ENCODE results near the gene GINM1. TPM values are rescaled to one million over a fixed set of nuclear protein-coding genes. Genes with fewer than 3 reads are reported as not detected.

GINM1 gene
- polyA plus RNA-seq, 1 of the 3 experiments (the other 2 are of a cell fraction): 24.4 TPM

DNA sequence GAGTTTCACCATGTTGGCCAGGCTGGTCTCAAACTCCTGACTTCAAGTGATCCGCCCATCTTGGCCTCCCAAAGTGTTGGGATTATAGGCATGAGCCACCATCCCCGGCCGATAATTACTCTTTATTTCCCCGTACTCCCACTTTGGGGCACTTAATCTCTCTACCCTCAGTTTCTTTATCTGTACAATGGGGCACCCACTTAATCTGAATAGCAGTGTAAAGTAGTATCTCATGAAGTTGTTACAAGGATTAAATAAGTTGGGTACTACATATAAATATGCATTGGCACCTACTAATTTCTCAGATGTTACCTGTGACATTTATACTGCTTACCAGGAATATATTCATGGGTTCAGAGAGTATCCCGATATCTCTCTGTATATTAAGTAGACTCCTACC lies 15.2 kb downstream of the GINM1 start:
- ChIA-PET CTCF (interaction anchor here (1.8 kb wide), 1 partner anchor 11 kb away, joined by 4 read pairs; no protein-coding TSS in a partner anchor), POLR2A (no interaction called here)
- Histone ChIP-seq H3F3A (replicated peaks; ENCODE audit: insufficient read depth) (peaks cover 3% of the 10 kb centered on the region), H3K9ac (no peak overlapping the region), H3K4me1 (ENCODE audit: control insufficient read depth in 1 of 2, insufficient read depth in 2 of 2, low read depth in 1 of 2, low read length in 1 of 2) (no peaks in the 10 kb centered on the region), H3K36me3 (replicated peaks in 1 of 2; ENCODE audit: control insufficient read depth in 1 of 2, insufficient read depth in 2 of 2, low read length in 1 of 2) (peaks cover 18 to 26% of the 10 kb centered on the region in 2 experiments), H3K4me2 (no peak overlapping the region), H3K27ac (ENCODE audit: low read depth in 2 of 2, low read length in 1 of 2) (no peak overlapping the region), H3K79me2 (ENCODE audit: insufficient read depth) (peaks cover 2% of the 10 kb centered on the region; the same call in 1 of the 2 replicates), H2AFZ (ENCODE audit: low read depth) (no peak overlapping the region), H3K27me3 (ENCODE audit: insufficient read depth) (no peaks in the 10 kb centered on the region), H3K4me3 (ENCODE audit: low read depth in 2 of 2, low read length in 1 of 2) (no peak overlapping the region), H4K20me1 (ENCODE audit: insufficient read depth) (no peaks in the 10 kb centered on the region), H3K9me2 (no peaks in the 10 kb centered on the region), H3K9me3 (no peaks in the 10 kb centered on the region)
- no peak for TF ChIP-seq FOXJ3 (CRISPR knock-in tag; IDR thresholded peaks at IDR 0.05)
- no peak for TF ChIP-seq SIN3A (IDR thresholded peaks at IDR 0.05; ENCODE audit: borderline replicate concordance, low read depth, low read length)
- TF ChIP-seq NFIC (IDR thresholded peaks at IDR 0.05; ENCODE audit: borderline replicate concordance): no peak
- TF ChIP-seq, protein P1, sequence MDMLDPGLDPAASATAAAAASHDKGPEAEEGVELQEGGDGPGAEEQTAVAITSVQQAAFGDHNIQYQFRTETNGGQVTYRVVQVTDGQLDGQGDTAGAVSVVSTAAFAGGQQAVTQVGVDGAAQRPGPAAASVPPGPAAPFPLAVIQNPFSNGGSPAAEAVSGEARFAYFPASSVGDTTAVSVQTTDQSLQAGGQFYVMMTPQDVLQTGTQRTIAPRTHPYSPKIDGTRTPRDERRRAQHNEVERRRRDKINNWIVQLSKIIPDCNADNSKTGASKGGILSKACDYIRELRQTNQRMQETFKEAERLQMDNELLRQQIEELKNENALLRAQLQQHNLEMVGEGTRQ (IDR thresholded peaks at IDR 0.05; ENCODE audit: borderline replicate concordance, low read depth, low read length): no peak
- TF ChIP-seq, protein P2, sequence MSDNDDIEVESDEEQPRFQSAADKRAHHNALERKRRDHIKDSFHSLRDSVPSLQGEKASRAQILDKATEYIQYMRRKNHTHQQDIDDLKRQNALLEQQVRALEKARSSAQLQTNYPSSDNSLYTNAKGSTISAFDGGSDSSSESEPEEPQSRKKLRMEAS (IDR thresholded peaks at IDR 0.05; ENCODE audit: low read depth): no peak
- no peak for TF ChIP-seq FOXM1 (IDR thresholded peaks at IDR 0.05; ENCODE audit: low read depth)
- no peak for TF ChIP-seq YY1 (IDR thresholded peaks at IDR 0.05; ENCODE audit: low read depth)
- no peak for TF ChIP-seq GABPA (IDR thresholded peaks at IDR 0.05; ENCODE audit: low read depth)
- TF ChIP-seq GATA2 (CRISPR knock-in tag; IDR thresholded peaks at IDR 0.05): no peak
- TF ChIP-seq, protein P3, sequence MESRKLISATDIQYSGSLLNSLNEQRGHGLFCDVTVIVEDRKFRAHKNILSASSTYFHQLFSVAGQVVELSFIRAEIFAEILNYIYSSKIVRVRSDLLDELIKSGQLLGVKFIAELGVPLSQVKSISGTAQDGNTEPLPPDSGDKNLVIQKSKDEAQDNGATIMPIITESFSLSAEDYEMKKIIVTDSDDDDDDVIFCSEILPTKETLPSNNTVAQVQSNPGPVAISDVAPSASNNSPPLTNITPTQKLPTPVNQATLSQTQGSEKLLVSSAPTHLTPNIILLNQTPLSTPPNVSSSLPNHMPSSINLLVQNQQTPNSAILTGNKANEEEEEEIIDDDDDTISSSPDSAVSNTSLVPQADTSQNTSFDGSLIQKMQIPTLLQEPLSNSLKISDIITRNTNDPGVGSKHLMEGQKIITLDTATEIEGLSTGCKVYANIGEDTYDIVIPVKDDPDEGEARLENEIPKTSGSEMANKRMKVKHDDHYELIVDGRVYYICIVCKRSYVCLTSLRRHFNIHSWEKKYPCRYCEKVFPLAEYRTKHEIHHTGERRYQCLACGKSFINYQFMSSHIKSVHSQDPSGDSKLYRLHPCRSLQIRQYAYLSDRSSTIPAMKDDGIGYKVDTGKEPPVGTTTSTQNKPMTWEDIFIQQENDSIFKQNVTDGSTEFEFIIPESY (IDR thresholded peaks at IDR 0.05; ENCODE audit: borderline replicate concordance, low read depth): no peak
- no peak for TF ChIP-seq RAD21 (IDR thresholded peaks at IDR 0.05; ENCODE audit: low read length)
- no peak for DNase-seq
- 97% methylated on average over 5 of the region's 5 CpGs for WGBS (ENCODE audit: low lambda C conversion rate)

DNA sequence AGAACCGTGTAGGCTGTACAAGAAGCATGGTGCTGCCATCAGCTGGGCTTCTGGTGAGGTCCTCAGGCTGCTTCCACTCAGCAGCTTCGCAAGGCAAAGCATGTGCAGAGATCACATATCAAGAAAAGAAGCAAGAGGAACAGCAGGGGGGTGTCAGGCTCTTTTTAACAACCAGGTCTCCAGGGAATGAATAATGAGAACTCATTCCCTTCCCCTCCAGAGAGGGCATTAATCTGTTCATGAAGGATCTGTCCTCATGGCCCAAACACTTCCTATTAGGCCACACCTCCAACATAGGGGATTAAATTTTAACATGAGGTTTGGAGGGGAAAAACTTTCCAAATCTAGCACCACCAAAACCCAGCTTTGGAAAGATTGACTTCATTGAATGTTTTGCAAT lies 20.0 kb downstream of the GINM1 start:
- no peak overlapping the region for H3K4me3 ChIP-seq (ENCODE audit: low read depth in 2 of 2, low read length in 1 of 2)
- no peaks in the 10 kb centered on the region for H3K27me3 ChIP-seq (ENCODE audit: insufficient read depth)
- no peak overlapping the region for H3K9ac ChIP-seq
- no peaks in the 10 kb centered on the region for H3K9me3 ChIP-seq
- no peaks in the 10 kb centered on the region for H3K9me2 ChIP-seq
- 93% methylated on average over 2 of the region's 2 CpGs for WGBS (ENCODE audit: low lambda C conversion rate)
- H3K4me1 ChIP-seq (ENCODE audit: control insufficient read depth in 1 of 2, insufficient read depth in 2 of 2, low read depth in 1 of 2, low read length in 1 of 2): no peaks in the 10 kb centered on the region
- POLR2A ChIA-PET: no interaction called here
- H3K27ac ChIP-seq (ENCODE audit: low read depth in 2 of 2, low read length in 1 of 2): no peak overlapping the region
- no peak for DNase-seq
- peaks cover 3% of the 10 kb centered on the region for H3F3A ChIP-seq (replicated peaks; ENCODE audit: insufficient read depth)
- CTCF ChIA-PET: interaction anchor here (1.7 kb wide), 1 partner anchor 9 kb away, joined by 3 read pairs; no protein-coding TSS in a partner anchor
- H4K20me1 ChIP-seq (ENCODE audit: insufficient read depth): no peaks in the 10 kb centered on the region
- no peak for TF ChIP-seq EP300 (IDR thresholded peaks at IDR 0.05; ENCODE audit: borderline replicate concordance in 1 of 2, low read depth in 1 of 2, low read length in 1 of 2)
- TF ChIP-seq NRF1 (IDR thresholded peaks at IDR 0.05; ENCODE audit: low read depth, low read length): no peak
- no peak for TF ChIP-seq FOXJ3 (CRISPR knock-in tag; IDR thresholded peaks at IDR 0.05)
- TF ChIP-seq YY1 (IDR thresholded peaks at IDR 0.05; ENCODE audit: low read depth): no peak
- H2AFZ ChIP-seq (ENCODE audit: low read depth): no peak overlapping the region
- peaks cover 29 to 35% of the 10 kb centered on the region in 2 experiments for H3K36me3 ChIP-seq (replicated peaks in 1 of 2; ENCODE audit: control insufficient read depth in 1 of 2, insufficient read depth in 2 of 2, low read length in 1 of 2)
- H3K79me2 ChIP-seq (ENCODE audit: insufficient read depth): no peaks in the 10 kb centered on the region
- H3K4me2 ChIP-seq: no peak overlapping the region

Data from SK-N-SH (cell line).